WTC11 (cell line): Measurements from ENCODE around the gene RFX8.

Source experiments
- ARID4B ChIP-seq: sonication (generic); formaldehyde crosslinking; IDR thresholded peaks from 2 replicates; pipeline ENCODE4 v1.8.0; 2023; ENCODE audit warnings: missing genetic modification reagents, mild to moderate bottlenecking, borderline replicate concordance
- ATF1 ChIP-seq: sonication (generic); formaldehyde crosslinking; IDR thresholded peaks from 2 replicates; pipeline ENCODE4 v1.8.1; 2023; ENCODE audit warnings: mild to moderate bottlenecking, moderate library complexity, missing genetic modification reagents
- CREM ChIP-seq: sonication (generic); formaldehyde crosslinking; IDR thresholded peaks from 2 replicates; pipeline ENCODE4 v1.8.1; 2022; ENCODE audit warnings: mild to moderate bottlenecking, missing genetic modification reagents, moderate library complexity
- ETV6 ChIP-seq: sonication (generic); formaldehyde crosslinking; IDR thresholded peaks from 2 replicates; pipeline ENCODE4 v1.8.1; 2022; ENCODE audit warnings: mild to moderate bottlenecking, missing genetic modification reagents
- RORB ChIP-seq: fragments of 250-450 bp; sonication (Bioruptor Pico); IDR thresholded peaks from 2 replicates; pipeline ENCODE4 v1.9.0; 2021; ENCODE audit warnings: mild to moderate bottlenecking
- SP1 ChIP-seq: sonication (generic); formaldehyde crosslinking; conservative IDR thresholded peaks from 2 replicates; pipeline ENCODE4 v1.8.1; 2022; ENCODE audit warnings: missing genetic modification reagents
- TEAD4 ChIP-seq: sonication (generic); formaldehyde crosslinking; IDR thresholded peaks from 2 replicates; pipeline ENCODE4 v1.8.0; 2022; ENCODE audit warnings: mild to moderate bottlenecking, missing genetic modification reagents
- USF1 ChIP-seq: sonication (generic); formaldehyde crosslinking; IDR thresholded peaks from 2 replicates; pipeline ENCODE4 v1.8.0; 2022; ENCODE audit warnings: mild to moderate bottlenecking, missing genetic modification reagents
- ZNF232 ChIP-seq: sonication (generic); formaldehyde crosslinking; IDR thresholded peaks from 2 replicates; pipeline ENCODE4 v1.8.0; 2022; ENCODE audit warnings: mild to moderate bottlenecking, missing genetic modification reagents
- TF ChIP-seq, protein P1 (sequence below): fragments of 200-600 bp; IDR thresholded peaks from 2 replicates; pipeline ENCODE4 v1.8.0; 2022; ENCODE audit warnings: antibody characterized with exemption
- TF ChIP-seq, protein P2 (sequence below): sonication (generic); formaldehyde crosslinking; IDR thresholded peaks from 2 replicates; pipeline ENCODE4 v1.8.1; 2023; ENCODE audit warnings: mild to moderate bottlenecking, missing genetic modification reagents, moderate library complexity
- TF ChIP-seq, protein P3 (sequence below): sonication (generic); formaldehyde crosslinking; conservative IDR thresholded peaks from 2 replicates; pipeline ENCODE4 v1.8.1; 2022; ENCODE audit warnings: mild to moderate bottlenecking, missing genetic modification reagents
- TF ChIP-seq, protein P4 (sequence below): sonication (generic); formaldehyde crosslinking; IDR thresholded peaks from 2 replicates; pipeline ENCODE4 v1.8.0; 2022; ENCODE audit warnings: mild to moderate bottlenecking, missing genetic modification reagents

- TF ChIP-seq ATF1 (no peak), USF1 (CRISPR knock-in tag) (no peak), TEAD4 (no peak), ZNF232 (CRISPR knock-in tag) (no peak), ARID4B (CRISPR knock-in tag) (no peak), CREM (no peak), SP1 (CRISPR knock-in tag) (no peak), ETV6 (CRISPR knock-in tag) (no peak), RORB (CRISPR knock-in tag) (no peak)
- TF ChIP-seq, protein P1, sequence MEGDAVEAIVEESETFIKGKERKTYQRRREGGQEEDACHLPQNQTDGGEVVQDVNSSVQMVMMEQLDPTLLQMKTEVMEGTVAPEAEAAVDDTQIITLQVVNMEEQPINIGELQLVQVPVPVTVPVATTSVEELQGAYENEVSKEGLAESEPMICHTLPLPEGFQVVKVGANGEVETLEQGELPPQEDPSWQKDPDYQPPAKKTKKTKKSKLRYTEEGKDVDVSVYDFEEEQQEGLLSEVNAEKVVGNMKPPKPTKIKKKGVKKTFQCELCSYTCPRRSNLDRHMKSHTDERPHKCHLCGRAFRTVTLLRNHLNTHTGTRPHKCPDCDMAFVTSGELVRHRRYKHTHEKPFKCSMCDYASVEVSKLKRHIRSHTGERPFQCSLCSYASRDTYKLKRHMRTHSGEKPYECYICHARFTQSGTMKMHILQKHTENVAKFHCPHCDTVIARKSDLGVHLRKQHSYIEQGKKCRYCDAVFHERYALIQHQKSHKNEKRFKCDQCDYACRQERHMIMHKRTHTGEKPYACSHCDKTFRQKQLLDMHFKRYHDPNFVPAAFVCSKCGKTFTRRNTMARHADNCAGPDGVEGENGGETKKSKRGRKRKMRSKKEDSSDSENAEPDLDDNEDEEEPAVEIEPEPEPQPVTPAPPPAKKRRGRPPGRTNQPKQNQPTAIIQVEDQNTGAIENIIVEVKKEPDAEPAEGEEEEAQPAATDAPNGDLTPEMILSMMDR: no peak
- TF ChIP-seq, protein P2, sequence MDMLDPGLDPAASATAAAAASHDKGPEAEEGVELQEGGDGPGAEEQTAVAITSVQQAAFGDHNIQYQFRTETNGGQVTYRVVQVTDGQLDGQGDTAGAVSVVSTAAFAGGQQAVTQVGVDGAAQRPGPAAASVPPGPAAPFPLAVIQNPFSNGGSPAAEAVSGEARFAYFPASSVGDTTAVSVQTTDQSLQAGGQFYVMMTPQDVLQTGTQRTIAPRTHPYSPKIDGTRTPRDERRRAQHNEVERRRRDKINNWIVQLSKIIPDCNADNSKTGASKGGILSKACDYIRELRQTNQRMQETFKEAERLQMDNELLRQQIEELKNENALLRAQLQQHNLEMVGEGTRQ (CRISPR knock-in tag): no peak
- TF ChIP-seq, protein P3, sequence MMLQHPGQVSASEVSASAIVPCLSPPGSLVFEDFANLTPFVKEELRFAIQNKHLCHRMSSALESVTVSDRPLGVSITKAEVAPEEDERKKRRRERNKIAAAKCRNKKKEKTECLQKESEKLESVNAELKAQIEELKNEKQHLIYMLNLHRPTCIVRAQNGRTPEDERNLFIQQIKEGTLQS (CRISPR knock-in tag): no peak
- TF ChIP-seq, protein P4, sequence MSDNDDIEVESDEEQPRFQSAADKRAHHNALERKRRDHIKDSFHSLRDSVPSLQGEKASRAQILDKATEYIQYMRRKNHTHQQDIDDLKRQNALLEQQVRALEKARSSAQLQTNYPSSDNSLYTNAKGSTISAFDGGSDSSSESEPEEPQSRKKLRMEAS: no peak
Measured at GRCh38 chr2:101409699-101410098, 65.2 kb downstream of the RFX8 start.
